Measurements from ENCODE around the gene BANK1. TPM values are rescaled to one million over a fixed set of nuclear protein-coding genes. Genes with fewer than 3 reads are reported as not detected.

The BANK1 gene
- polyA plus RNA-seq, 1 of the 3 experiments (the other 2 are of a cell fraction), result not detected

DNA sequence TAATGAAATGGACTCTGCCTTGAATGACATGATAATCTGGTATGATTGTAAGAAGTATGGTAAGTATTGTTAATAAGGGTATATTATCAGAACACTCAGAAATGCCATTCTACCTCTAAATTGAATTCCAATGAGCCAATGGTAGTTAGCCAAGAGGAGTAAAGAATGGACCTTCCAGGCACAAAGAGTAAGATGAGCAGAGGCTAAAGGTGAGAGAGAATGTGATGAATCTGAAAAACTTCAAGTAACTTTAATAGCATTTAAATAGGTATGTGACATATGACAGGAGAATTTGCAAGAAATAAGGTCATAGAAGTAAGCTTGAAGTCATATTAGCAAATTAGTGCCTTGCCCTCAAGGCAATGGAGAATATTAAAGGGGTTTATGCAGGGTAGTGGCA is 152.4 kb downstream of the BANK1 start:
- H2AFZ ChIP-seq (ENCODE audit: low read depth), result no peak overlapping the region
- POLR2A ChIA-PET, result no interaction called here

DNA sequence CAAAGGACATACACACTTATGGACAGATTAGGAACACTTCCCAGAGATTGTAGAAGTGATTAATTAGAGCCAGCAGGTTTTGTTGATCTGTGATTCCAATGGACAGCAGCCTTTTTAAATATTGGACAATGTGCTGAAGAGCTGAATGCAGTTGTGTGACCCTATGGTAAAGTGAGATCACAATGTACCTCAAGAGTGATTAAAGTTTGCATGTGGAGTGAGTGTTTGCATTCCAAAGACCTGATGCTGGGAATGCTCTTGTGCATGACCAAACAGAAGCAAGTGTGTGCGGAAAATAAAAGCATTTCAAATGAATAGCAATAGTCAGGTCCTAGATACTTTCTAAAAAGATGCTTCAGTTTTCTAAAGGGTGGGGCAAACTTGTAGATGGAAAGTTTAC is 154.1 kb downstream of the BANK1 start:
- H3K79me2 ChIP-seq (ENCODE audit: insufficient read depth), result no peaks in the 10 kb centered on the region
- no peak overlapping the region for H3K9ac ChIP-seq
- H2AFZ ChIP-seq (ENCODE audit: low read depth), result no peak overlapping the region
- TF ChIP-seq, protein P1, sequence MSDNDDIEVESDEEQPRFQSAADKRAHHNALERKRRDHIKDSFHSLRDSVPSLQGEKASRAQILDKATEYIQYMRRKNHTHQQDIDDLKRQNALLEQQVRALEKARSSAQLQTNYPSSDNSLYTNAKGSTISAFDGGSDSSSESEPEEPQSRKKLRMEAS (IDR thresholded peaks at IDR 0.05; ENCODE audit: low read depth), result no peak
- TF ChIP-seq, protein P2, sequence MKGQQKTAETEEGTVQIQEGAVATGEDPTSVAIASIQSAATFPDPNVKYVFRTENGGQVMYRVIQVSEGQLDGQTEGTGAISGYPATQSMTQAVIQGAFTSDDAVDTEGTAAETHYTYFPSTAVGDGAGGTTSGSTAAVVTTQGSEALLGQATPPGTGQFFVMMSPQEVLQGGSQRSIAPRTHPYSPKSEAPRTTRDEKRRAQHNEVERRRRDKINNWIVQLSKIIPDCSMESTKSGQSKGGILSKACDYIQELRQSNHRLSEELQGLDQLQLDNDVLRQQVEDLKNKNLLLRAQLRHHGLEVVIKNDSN (IDR thresholded peaks at IDR 0.05; ENCODE audit: borderline replicate concordance, low read depth), result no peak
- TF ChIP-seq CHD2 (IDR thresholded peaks at IDR 0.05; ENCODE audit: low read length, partially characterized antibody) (no peak), RXRA (IDR thresholded peaks at IDR 0.05; ENCODE audit: borderline replicate concordance, low read depth) (no peak), NRF1 (IDR thresholded peaks at IDR 0.05; ENCODE audit: low read depth, low read length) (no peak), FOSL2 (IDR thresholded peaks at IDR 0.05; ENCODE audit: borderline replicate concordance, low read depth) (no peak), SIN3A (IDR thresholded peaks at IDR 0.05; ENCODE audit: borderline replicate concordance, low read depth, low read length) (no peak), TAF1 (IDR thresholded peaks at IDR 0.05; ENCODE audit: borderline replicate concordance, low read depth, low read length) (no peak), ELF1 (IDR thresholded peaks at IDR 0.05) (no peak), EZH2phosphoT487 (IDR thresholded peaks at IDR 0.05; ENCODE audit: borderline replicate concordance, low read depth) (no peak), GABPA (IDR thresholded peaks at IDR 0.05; ENCODE audit: low read depth) (no peak), RAD21 (IDR thresholded peaks at IDR 0.05; ENCODE audit: low read length) (no peak)
- TF ChIP-seq, protein P3, sequence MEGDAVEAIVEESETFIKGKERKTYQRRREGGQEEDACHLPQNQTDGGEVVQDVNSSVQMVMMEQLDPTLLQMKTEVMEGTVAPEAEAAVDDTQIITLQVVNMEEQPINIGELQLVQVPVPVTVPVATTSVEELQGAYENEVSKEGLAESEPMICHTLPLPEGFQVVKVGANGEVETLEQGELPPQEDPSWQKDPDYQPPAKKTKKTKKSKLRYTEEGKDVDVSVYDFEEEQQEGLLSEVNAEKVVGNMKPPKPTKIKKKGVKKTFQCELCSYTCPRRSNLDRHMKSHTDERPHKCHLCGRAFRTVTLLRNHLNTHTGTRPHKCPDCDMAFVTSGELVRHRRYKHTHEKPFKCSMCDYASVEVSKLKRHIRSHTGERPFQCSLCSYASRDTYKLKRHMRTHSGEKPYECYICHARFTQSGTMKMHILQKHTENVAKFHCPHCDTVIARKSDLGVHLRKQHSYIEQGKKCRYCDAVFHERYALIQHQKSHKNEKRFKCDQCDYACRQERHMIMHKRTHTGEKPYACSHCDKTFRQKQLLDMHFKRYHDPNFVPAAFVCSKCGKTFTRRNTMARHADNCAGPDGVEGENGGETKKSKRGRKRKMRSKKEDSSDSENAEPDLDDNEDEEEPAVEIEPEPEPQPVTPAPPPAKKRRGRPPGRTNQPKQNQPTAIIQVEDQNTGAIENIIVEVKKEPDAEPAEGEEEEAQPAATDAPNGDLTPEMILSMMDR (IDR thresholded peaks at IDR 0.05), result no peak
- TF ChIP-seq, protein P4, sequence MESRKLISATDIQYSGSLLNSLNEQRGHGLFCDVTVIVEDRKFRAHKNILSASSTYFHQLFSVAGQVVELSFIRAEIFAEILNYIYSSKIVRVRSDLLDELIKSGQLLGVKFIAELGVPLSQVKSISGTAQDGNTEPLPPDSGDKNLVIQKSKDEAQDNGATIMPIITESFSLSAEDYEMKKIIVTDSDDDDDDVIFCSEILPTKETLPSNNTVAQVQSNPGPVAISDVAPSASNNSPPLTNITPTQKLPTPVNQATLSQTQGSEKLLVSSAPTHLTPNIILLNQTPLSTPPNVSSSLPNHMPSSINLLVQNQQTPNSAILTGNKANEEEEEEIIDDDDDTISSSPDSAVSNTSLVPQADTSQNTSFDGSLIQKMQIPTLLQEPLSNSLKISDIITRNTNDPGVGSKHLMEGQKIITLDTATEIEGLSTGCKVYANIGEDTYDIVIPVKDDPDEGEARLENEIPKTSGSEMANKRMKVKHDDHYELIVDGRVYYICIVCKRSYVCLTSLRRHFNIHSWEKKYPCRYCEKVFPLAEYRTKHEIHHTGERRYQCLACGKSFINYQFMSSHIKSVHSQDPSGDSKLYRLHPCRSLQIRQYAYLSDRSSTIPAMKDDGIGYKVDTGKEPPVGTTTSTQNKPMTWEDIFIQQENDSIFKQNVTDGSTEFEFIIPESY (IDR thresholded peaks at IDR 0.05; ENCODE audit: borderline replicate concordance, low read depth), result no peak
- no peaks in the 10 kb centered on the region for H3K9me3 ChIP-seq
- H4K20me1 ChIP-seq (ENCODE audit: insufficient read depth), result no peaks in the 10 kb centered on the region
- H3K27me3 ChIP-seq (ENCODE audit: insufficient read depth), result no peaks in the 10 kb centered on the region
- H3K4me3 ChIP-seq (ENCODE audit: low read depth in 2 of 2, low read length in 1 of 2), result no peak overlapping the region
- 95% methylated on average over 1 of the region's 1 CpG for WGBS (ENCODE audit: low lambda C conversion rate)
- no peaks in the 10 kb centered on the region for H3F3A ChIP-seq (replicated peaks; ENCODE audit: insufficient read depth)
- POLR2A ChIA-PET, result no interaction called here
- no peak for DNase-seq
- H3K4me2 ChIP-seq, result no peak overlapping the region
- no peak overlapping the region for H3K27ac ChIP-seq (ENCODE audit: low read depth in 2 of 2, low read length in 1 of 2)
- H3K36me3 ChIP-seq (replicated peaks in 1 of 2; ENCODE audit: control insufficient read depth in 1 of 2, insufficient read depth in 2 of 2, low read length in 1 of 2), result no peaks in the 10 kb centered on the region
- CTCF ChIA-PET, result interaction anchor here (1.1 to 1.2 kb wide), 2 partner anchors 10 to 12 kb away, joined by 3 to 4 read pairs; no protein-coding TSS in a partner anchor
- no peaks in the 10 kb centered on the region for H3K4me1 ChIP-seq (ENCODE audit: control insufficient read depth in 1 of 2, insufficient read depth in 2 of 2, low read depth in 1 of 2, low read length in 1 of 2)
- H3K9me2 ChIP-seq, result no peaks in the 10 kb centered on the region

More for the DNA sequence above, 152.4 kb downstream of the BANK1 start:
- no peak overlapping the region for H3K9ac ChIP-seq
- no peaks in the 10 kb centered on the region; a peak in 1 of 4 replicates for H3K4me1 ChIP-seq (ENCODE audit: control insufficient read depth in 1 of 2, insufficient read depth in 2 of 2, low read depth in 1 of 2, low read length in 1 of 2)
- no peak for DNase-seq
- no peaks in the 10 kb centered on the region for H3K9me2 ChIP-seq
- no peaks in the 10 kb centered on the region for H4K20me1 ChIP-seq (ENCODE audit: insufficient read depth)
- no peaks in the 10 kb centered on the region for H3F3A ChIP-seq (replicated peaks; ENCODE audit: insufficient read depth)
- no peaks in the 10 kb centered on the region for H3K27me3 ChIP-seq (ENCODE audit: insufficient read depth)
- no peaks in the 10 kb centered on the region for H3K9me3 ChIP-seq
- no peak overlapping the region for H3K4me3 ChIP-seq (ENCODE audit: low read depth in 2 of 2, low read length in 1 of 2)
- H3K36me3 ChIP-seq (replicated peaks in 1 of 2; ENCODE audit: control insufficient read depth in 1 of 2, insufficient read depth in 2 of 2, low read length in 1 of 2), result no peaks in the 10 kb centered on the region
- H3K27ac ChIP-seq (ENCODE audit: low read depth in 2 of 2, low read length in 1 of 2), result no peak overlapping the region
- no peaks in the 10 kb centered on the region for H3K79me2 ChIP-seq (ENCODE audit: insufficient read depth)
- TF ChIP-seq RCOR1 (IDR thresholded peaks at IDR 0.05; ENCODE audit: low read length), result no peak
- TF ChIP-seq FOSL2 (IDR thresholded peaks at IDR 0.05; ENCODE audit: borderline replicate concordance, low read depth), result no peak
- TF ChIP-seq EZH2phosphoT487 (IDR thresholded peaks at IDR 0.05; ENCODE audit: borderline replicate concordance, low read depth), result no peak
- TF ChIP-seq JUND (IDR thresholded peaks at IDR 0.05), result no peak
- CTCF ChIA-PET, result no interaction called here
- H3K4me2 ChIP-seq, result no peak overlapping the region
